ENCODE results near the gene AOC2. TPM values are rescaled to one million over a fixed set of nuclear protein-coding genes. Genes with fewer than 3 reads are reported as not detected.

AOC2 gene
- total RNA-seq, 1 experiment from 2014 or later: 11.0 TPM

GRCh38 chr17:42821176-42821575 lies 23.2 kb upstream of the AOC2 start (continued):
- TF ChIP-seq RORB (CRISPR knock-in tag; IDR thresholded peaks at IDR 0.05) (no peak), MAX (CRISPR knock-in tag; IDR thresholded peaks at IDR 0.05) (no peak), ELF4 (CRISPR knock-in tag; IDR thresholded peaks at IDR 0.05; ENCODE audit: low read depth) (no peak)

- DNase-seq (ENCODE audit: low spot score): no peak
- Mint-ChIP-seq H3K27me3 (ENCODE audit: low read depth) (peaks cover 27% of the 10 kb centered on the region), H3K27ac (no peak overlapping the region), H3K4me1 (peaks cover 12% of the 10 kb centered on the region), H3K9me3 (no peaks in the 10 kb centered on the region), H3K4me3 (no peak overlapping the region), H3K36me3 (no peaks in the 10 kb centered on the region)
- TF ChIP-seq CDX4 (CRISPR knock-in tag; IDR thresholded peaks at IDR 0.05; ENCODE audit: borderline replicate concordance) (no peak), GABPB1 (CRISPR knock-in tag; IDR thresholded peaks at IDR 0.05) (no peak), ZNF416 (CRISPR knock-in tag; IDR thresholded peaks at IDR 0.05) (no peak), ZSCAN18 (CRISPR knock-in tag; IDR thresholded peaks at IDR 0.05) (no peak), ZNF512 (CRISPR knock-in tag; IDR thresholded peaks at IDR 0.05; ENCODE audit: borderline replicate concordance) (no peak), ZNF671 (CRISPR knock-in tag; IDR thresholded peaks at IDR 0.05) (no peak), NFATC4 (CRISPR knock-in tag; IDR thresholded peaks at IDR 0.05) (no peak), MYBL2 (CRISPR knock-in tag; IDR thresholded peaks at IDR 0.05) (no peak), SP1 (CRISPR knock-in tag; conservative IDR thresholded peaks at IDR 0.05) (no peak), IRF1 (CRISPR knock-in tag; IDR thresholded peaks at IDR 0.05) (no peak), GRHL2 (CRISPR knock-in tag; IDR thresholded peaks at IDR 0.05; ENCODE audit: insufficient replicate concordance, severe bottlenecking) (no peak), ATF3 (CRISPR knock-in tag; conservative IDR thresholded peaks at IDR 0.05) (no peak), JUN (CRISPR knock-in tag; IDR thresholded peaks at IDR 0.05) (no peak), STAT6 (CRISPR knock-in tag; conservative IDR thresholded peaks at IDR 0.05; ENCODE audit: low read depth) (no peak), MLX (CRISPR knock-in tag; IDR thresholded peaks at IDR 0.05) (no peak), ETV6 (CRISPR knock-in tag; IDR thresholded peaks at IDR 0.05) (no peak), ZNF423 (CRISPR knock-in tag; IDR thresholded peaks at IDR 0.05) (no peak), PREB (CRISPR knock-in tag; IDR thresholded peaks at IDR 0.05; ENCODE audit: borderline replicate concordance) (no peak), FOXJ3 (CRISPR knock-in tag; IDR thresholded peaks at IDR 0.05; ENCODE audit: borderline replicate concordance) (no peak), HMGA2 (CRISPR knock-in tag; IDR thresholded peaks at IDR 0.05) (no peak)
- no peak for ATAC-seq
- POLR2A ChIA-PET: no interaction called here
- CTCF ChIA-PET: no interaction called here
Measured at GRCh38 chr17:42827472-42827871, 16.9 kb upstream of the AOC2 start.
